Body of pancreas (tissue), 4 donors: Measurements from ENCODE around the gene TMSB4X. TPM values are rescaled to one million over a fixed set of nuclear protein-coding genes. Genes with fewer than 3 reads are reported as not detected.

Experiments
- ATAC-seq: fragments of 150-250 bp; one replicate; pipeline ENCODE4 v1.9.1; 2016
- DNase-seq, 4 donors: peaks; one replicate each; pipeline ENCODE4 v3.0.0-alpha.2; 2019
- H3K27ac ChIP-seq, 4 donors: fragments of 200-600 bp; sonication (generic); 1 replicate in 3 of 4; 2 replicates in 1 of 4; pipeline versions ENCODE4 v1.5.1 to v1.6.1; 2016 to 2019; ENCODE audit warnings: mild to moderate bottlenecking in 1 of 4, mixed read lengths in 1 of 4, moderate library complexity in 1 of 4
- H3K27me3 ChIP-seq, 2 donors: fragments of 200-600 bp; sonication (generic); one replicate each; pipeline ENCODE4 v1.6.0; 2016; ENCODE audit warnings: mild to moderate bottlenecking in 1 of 2
- H3K36me3 ChIP-seq, 2 donors: fragments of 200-600 bp; sonication (generic); replicated peaks in 1 of 2; 2 replicates each; pipeline ENCODE4 v1.5.1; 2016; ENCODE audit warnings: low read depth in 2 of 2; ENCODE audit not compliant: insufficient read depth in 1 of 2
- H3K4me1 ChIP-seq: fragments of 200-600 bp; sonication (generic); one replicate; pipeline ENCODE4 v1.6.0; 2016
- H3K4me3 ChIP-seq, 2 donors: fragments of 200-600 bp; sonication (generic); 1 replicate in 1 of 2; 2 replicates in 1 of 2; pipeline ENCODE4 v1.5.1; 2016 to 2019
- H3K9me3 ChIP-seq, 3 donors: fragments of 200-600 bp; sonication (generic); 1 replicate in 2 of 3; 2 replicates in 1 of 3; pipeline ENCODE4 v1.5.1; 2016
- POLR2A ChIP-seq, 3 donors: fragments of 450-650 bp; IDR thresholded peaks; one replicate each; pipeline ENCODE4 v1.6.1; 2016; ENCODE audit warnings: antibody characterized with exemption in 3 of 3, mild to moderate bottlenecking in 2 of 3
- WGBS, 2 donors: methylation state at CpG; one replicate each; pipeline ENCODE4 v1.1.5; 2017; 5-methylcytosine and 5-hydroxymethylcytosine counted together
- intact Hi-C: fragments of 100-400 bp; cut with DNase I; formaldehyde crosslinking; loops from one replicate; pipeline ENCODE4 v1.15.1; 2023
- total RNA-seq, 2 donors: library from RNA; depleted of rRNA; stranded (reverse); fragments of >200 nt; gene quantifications; one replicate each; pipeline ENCODE4 v1.1.0, GENCODE V29; 2016
- TF ChIP-seq, protein P1 (sequence below), 7 experiments: fragments of 450-650 bp in 4 of 7; fragments of 200-600 bp in 3 of 7; sonication (generic) in 3 of 7; IDR thresholded peaks; one replicate each; pipeline ENCODE4 v1.5.1; 2016 to 2019; ENCODE audit warnings: antibody characterized with exemption in 7 of 7

The TMSB4X gene
- total RNA-seq, 2 donors from 2014 or later, result 1,104 to 1,472 TPM

GRCh38 chrX:12993826-12994225 lies 18.9 kb downstream of the TMSB4X start:
- intact Hi-C loops, result no loop called here
- H3K27ac ChIP-seq, result peak overlapping the region; percentile 17 to 72 (median 54)
- ATAC-seq (no peak), DNase-seq (no peak)
- no peaks in the 10 kb centered on the region for H3K27me3 ChIP-seq
- H3K4me3 ChIP-seq, result no peak overlapping the region
- H3K4me1 ChIP-seq, result peaks cover 52% of the 10 kb centered on the region
- H3K36me3 ChIP-seq, result no peaks in the 10 kb centered on the region
- 26 to 28% methylated on average over 1 of the region's 1 CpG for WGBS, 2 donors
- no peaks in the 10 kb centered on the region for H3K9me3 ChIP-seq
- TF ChIP-seq POLR2A (IDR thresholded peaks at IDR 0.05), result no peak
- TF ChIP-seq, protein P1, sequence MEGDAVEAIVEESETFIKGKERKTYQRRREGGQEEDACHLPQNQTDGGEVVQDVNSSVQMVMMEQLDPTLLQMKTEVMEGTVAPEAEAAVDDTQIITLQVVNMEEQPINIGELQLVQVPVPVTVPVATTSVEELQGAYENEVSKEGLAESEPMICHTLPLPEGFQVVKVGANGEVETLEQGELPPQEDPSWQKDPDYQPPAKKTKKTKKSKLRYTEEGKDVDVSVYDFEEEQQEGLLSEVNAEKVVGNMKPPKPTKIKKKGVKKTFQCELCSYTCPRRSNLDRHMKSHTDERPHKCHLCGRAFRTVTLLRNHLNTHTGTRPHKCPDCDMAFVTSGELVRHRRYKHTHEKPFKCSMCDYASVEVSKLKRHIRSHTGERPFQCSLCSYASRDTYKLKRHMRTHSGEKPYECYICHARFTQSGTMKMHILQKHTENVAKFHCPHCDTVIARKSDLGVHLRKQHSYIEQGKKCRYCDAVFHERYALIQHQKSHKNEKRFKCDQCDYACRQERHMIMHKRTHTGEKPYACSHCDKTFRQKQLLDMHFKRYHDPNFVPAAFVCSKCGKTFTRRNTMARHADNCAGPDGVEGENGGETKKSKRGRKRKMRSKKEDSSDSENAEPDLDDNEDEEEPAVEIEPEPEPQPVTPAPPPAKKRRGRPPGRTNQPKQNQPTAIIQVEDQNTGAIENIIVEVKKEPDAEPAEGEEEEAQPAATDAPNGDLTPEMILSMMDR (IDR thresholded peaks at IDR 0.05), result peak in 1 of 7 experiments; percentile 10

- Histone ChIP-seq H3K27ac (peak overlapping the region; percentile 17 to 72 (median 54)), H3K9me3 (no peaks in the 10 kb centered on the region), H3K27me3 (no peaks in the 10 kb centered on the region), H3K36me3 (no peaks in the 10 kb centered on the region), H3K4me3 (no peak overlapping the region), H3K4me1 (peaks cover 55% of the 10 kb centered on the region)
- WGBS, 2 donors, result 16% methylated on average over 4 of the region's 4 CpGs
- intact Hi-C loops, result no loop called here
- ATAC-seq (peak; percentile 73), DNase-seq (no peak)
- TF ChIP-seq POLR2A (IDR thresholded peaks at IDR 0.05), result peak in 1 of 3 donors; percentile 8
- TF ChIP-seq, protein P1 (IDR thresholded peaks at IDR 0.05), result no peak
Observed at GRCh38 chrX:12994321-12994720, 19.4 kb downstream of the TMSB4X start.

DNA sequence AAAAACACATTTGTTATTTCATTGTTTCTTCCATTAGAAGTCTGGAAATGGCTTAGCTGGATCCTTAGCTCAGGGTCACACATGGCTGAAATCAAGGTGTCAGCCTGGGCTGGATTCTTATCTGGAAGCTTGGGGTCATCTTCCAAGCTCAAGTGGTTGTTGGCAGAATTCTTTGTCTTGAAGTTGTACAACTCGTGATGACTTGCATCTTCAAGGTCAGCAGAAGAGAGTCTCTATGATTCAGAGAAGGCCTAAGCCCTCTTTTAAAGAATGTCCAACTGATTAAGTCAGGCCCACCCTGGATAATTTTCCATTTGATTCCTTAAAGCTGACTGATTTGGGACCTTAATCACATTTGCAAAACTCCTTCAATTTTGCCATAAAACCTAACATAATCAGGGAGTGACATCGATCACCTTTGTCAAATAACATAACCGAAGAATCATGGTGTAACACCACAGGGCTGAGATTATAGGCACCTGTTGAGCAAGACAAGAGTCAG lies 22.1 kb downstream of the TMSB4X start:
- peaks cover 47% of the 10 kb centered on the region for H3K4me1 ChIP-seq
- no peaks in the 10 kb centered on the region for H3K36me3 ChIP-seq
- no peak for ATAC-seq
- intact Hi-C loops, result no loop called here
- H3K27ac ChIP-seq, result peak overlapping the region; percentile 37 to 88 (median 74)
- no peak overlapping the region for H3K4me3 ChIP-seq
- no peaks in the 10 kb centered on the region for H3K27me3 ChIP-seq
- WGBS, 2 donors, result 9 to 45% methylated on average over 2 to 3 of the region's 3 CpGs
- no peak for DNase-seq
- H3K9me3 ChIP-seq, result no peaks in the 10 kb centered on the region
- TF ChIP-seq, protein P1 (IDR thresholded peaks at IDR 0.05), result no peak
- TF ChIP-seq POLR2A (IDR thresholded peaks at IDR 0.05), result no peak

- no peaks in the 10 kb centered on the region for H3K9me3 ChIP-seq
- DNase-seq (peak; percentile 47 to 68 (median 53)), ATAC-seq (peak; percentile 89)
- H3K27ac ChIP-seq, result peak overlapping the region; percentile 60 to 88 (median 78)
- H3K27me3 ChIP-seq, result no peaks in the 10 kb centered on the region
- 6 to 17% methylated on average over 5 of the region's 5 CpGs for WGBS, 2 donors
- peaks cover 36% of the 10 kb centered on the region for H3K4me1 ChIP-seq
- no peaks in the 10 kb centered on the region for H3K36me3 ChIP-seq
- intact Hi-C loops, result no loop called here
- peak in 1 of 3 donors; percentile 18 for TF ChIP-seq POLR2A (IDR thresholded peaks at IDR 0.05)
- TF ChIP-seq, protein P1 (IDR thresholded peaks at IDR 0.05), result no peak
- no peak overlapping the region for H3K4me3 ChIP-seq
Observed at GRCh38 chrX:12997906-12998687, 23.2 kb downstream of the TMSB4X start.
